SK-N-SH (cell line): ENCODE data around the gene ZNF827. TPM values are rescaled to one million over a fixed set of nuclear protein-coding genes. Genes with fewer than 3 reads are reported as not detected.

Source experiments
- CTCF ChIA-PET: fragments of 300-600, 350-600 bp; formaldehyde crosslinking; extraction: SDS; loops from one replicate; lab custom pipeline; 2021; lab: Yijun Ruan, JAX
- POLR2A ChIA-PET: fragments of 350-600 bp; sonication (Branson Sonifier 250); formaldehyde crosslinking; extraction: SDS; loops from one replicate; lab custom pipeline; 2020; ENCODE audit warnings: antibody characterized with exemption, inconsistent platforms; lab: Yijun Ruan, JAX
- DNase-seq: peaks from one replicate; pipeline ENCODE4 v3.0.0; 2012
- H2AFZ ChIP-seq: fragments of 200-600 bp; sonication (generic); 2 replicates; pipeline ENCODE4 v1.8.1; 2016; ENCODE audit warnings: antibody characterized with exemption, mild to moderate bottlenecking, low read depth
- H3F3A ChIP-seq: fragments of 200-600 bp; sonication (generic); replicated peaks from 2 replicates; pipeline ENCODE3; 2016; ENCODE audit warnings: antibody characterized with exemption, mild to moderate bottlenecking; ENCODE audit not compliant: insufficient read depth
- H3K27ac ChIP-seq, 2 experiments: fragments of 200-500 bp in 1 of 2; fragments of 200-600 bp in 1 of 2; sonication (Bioruptor generic) in 1 of 2; sonication (generic), shearing (Covaris generic) in 1 of 2; 2 replicates each; pipeline versions ENCODE4 v1.5.1 to v1.6.1; 2014 to 2016; ENCODE audit warnings: low read depth in 2 of 2, inconsistent platforms in 1 of 2, low read length in 1 of 2, mild to moderate bottlenecking in 1 of 2, mixed read lengths in 1 of 2
- H3K27me3 ChIP-seq: fragments of 200-600 bp; sonication (generic), shearing (Covaris generic); 2 replicates; pipeline ENCODE4 v1.6.1; 2016; ENCODE audit warnings: mixed run types; ENCODE audit not compliant: insufficient read depth
- H3K36me3 ChIP-seq, 2 experiments: fragments of 200-500 bp in 1 of 2; fragments of 200-600 bp in 1 of 2; sonication (Bioruptor generic) in 1 of 2; sonication (generic) in 1 of 2; replicated peaks in 1 of 2; 2 replicates each; pipeline versions ENCODE3 to v1.5.1; 2014 to 2016; ENCODE audit warnings: low read length in 1 of 2, mild to moderate bottlenecking in 1 of 2; ENCODE audit not compliant: insufficient read depth in 2 of 2, control insufficient read depth in 1 of 2
- H3K4me1 ChIP-seq, 2 experiments: fragments of 200-500 bp in 1 of 2; fragments of 200-600 bp in 1 of 2; sonication (Bioruptor generic) in 1 of 2; sonication (generic), shearing (Covaris generic) in 1 of 2; 2 replicates each; pipeline versions ENCODE4 v1.5.1 to v1.6.1; 2014 to 2016; ENCODE audit warnings: low read depth in 1 of 2, low read length in 1 of 2, mixed run types in 1 of 2; ENCODE audit not compliant: insufficient read depth in 2 of 2, control insufficient read depth in 1 of 2
- H3K4me2 ChIP-seq: fragments of 200-600 bp; sonication (generic), shearing (Covaris generic); 2 replicates; pipeline ENCODE4 v1.6.1; 2017; ENCODE audit warnings: mixed run types
- H3K4me3 ChIP-seq, 2 experiments: fragments of 200-500 bp in 1 of 2; fragments of 200-600 bp in 1 of 2; sonication (Bioruptor generic) in 1 of 2; sonication (generic), shearing (Covaris generic) in 1 of 2; 2 replicates each; pipeline versions ENCODE4 v1.5.1 to v1.8.1; 2014 to 2016; ENCODE audit warnings: low read depth in 2 of 2, inconsistent platforms in 1 of 2, low read length in 1 of 2, mild to moderate bottlenecking in 1 of 2, mixed read lengths in 1 of 2, moderate library complexity in 1 of 2
- H3K79me2 ChIP-seq: fragments of 200-600 bp; sonication (generic); 2 replicates; pipeline ENCODE4 v1.8.1; 2017; ENCODE audit warnings: mild to moderate bottlenecking; ENCODE audit not compliant: insufficient read depth
- H3K9ac ChIP-seq: fragments of 200-600 bp; sonication (generic); 2 replicates; pipeline ENCODE4 v1.6.1; 2017; ENCODE audit warnings: mixed run types
- H3K9me2 ChIP-seq: fragments of 200-600 bp; sonication (generic); 2 replicates; pipeline ENCODE4 v1.6.1; 2017; ENCODE audit warnings: mixed run types
- H3K9me3 ChIP-seq: fragments of 200-600 bp; sonication (generic); 2 replicates; pipeline ENCODE4 v1.6.1; 2017; ENCODE audit warnings: mixed run types, mild to moderate bottlenecking, moderate library complexity
- H4K20me1 ChIP-seq: fragments of 200-600 bp; sonication (generic); 2 replicates; pipeline ENCODE4 v1.6.1; 2017; ENCODE audit warnings: mild to moderate bottlenecking, mixed run types; ENCODE audit not compliant: insufficient read depth
- EP300 ChIP-seq, 2 experiments: IDR thresholded peaks; 2 replicates each; pipeline versions ENCODE4 v1.4.0 to v1.6.1; 2012; ENCODE audit warnings: borderline replicate concordance in 1 of 2, low read depth in 1 of 2, low read length in 1 of 2
- FOXJ3 ChIP-seq: sonication (generic); formaldehyde crosslinking; IDR thresholded peaks from 2 replicates; pipeline ENCODE4 v1.5.1; 2020; ENCODE audit warnings: mild to moderate bottlenecking, missing genetic modification reagents
- MXI1 ChIP-seq: IDR thresholded peaks from 2 replicates; pipeline ENCODE4 v1.6.1; 2012; ENCODE audit warnings: mild to moderate bottlenecking, low read depth, low read length, improper control_type of control experiment
- SIN3A ChIP-seq: IDR thresholded peaks from 2 replicates; pipeline ENCODE4 v1.6.1; 2012; ENCODE audit warnings: low read depth, mild to moderate bottlenecking, low read length, moderate library complexity, borderline replicate concordance
- WGBS: methylation state at CpG from one replicate; pipeline ENCODE4 v1.1.6; 2017; ENCODE audit warnings: low lambda C conversion rate; 5-methylcytosine and 5-hydroxymethylcytosine counted together
- polyA plus RNA-seq, 3 experiments: library from polyadenylated mRNA; depleted of rRNA; stranded (reverse); fragments of >200 nt; gene quantifications; 2 replicates each; pipeline ENCODE4 v1.2.3, GENCODE V29; 2012
- TF ChIP-seq, protein P1 (sequence below): IDR thresholded peaks from 2 replicates; pipeline ENCODE4 v1.6.1; 2012; ENCODE audit warnings: mild to moderate bottlenecking, low read depth, low read length, moderate library complexity
- TF ChIP-seq, protein P2 (sequence below): IDR thresholded peaks from 2 replicates; pipeline ENCODE4 v1.4.0; 2012; ENCODE audit warnings: low read depth, borderline replicate concordance

ZNF827 gene
- polyA plus RNA-seq, 1 of the 3 experiments (the other 2 are of a cell fraction), result 23.2 TPM

DNA sequence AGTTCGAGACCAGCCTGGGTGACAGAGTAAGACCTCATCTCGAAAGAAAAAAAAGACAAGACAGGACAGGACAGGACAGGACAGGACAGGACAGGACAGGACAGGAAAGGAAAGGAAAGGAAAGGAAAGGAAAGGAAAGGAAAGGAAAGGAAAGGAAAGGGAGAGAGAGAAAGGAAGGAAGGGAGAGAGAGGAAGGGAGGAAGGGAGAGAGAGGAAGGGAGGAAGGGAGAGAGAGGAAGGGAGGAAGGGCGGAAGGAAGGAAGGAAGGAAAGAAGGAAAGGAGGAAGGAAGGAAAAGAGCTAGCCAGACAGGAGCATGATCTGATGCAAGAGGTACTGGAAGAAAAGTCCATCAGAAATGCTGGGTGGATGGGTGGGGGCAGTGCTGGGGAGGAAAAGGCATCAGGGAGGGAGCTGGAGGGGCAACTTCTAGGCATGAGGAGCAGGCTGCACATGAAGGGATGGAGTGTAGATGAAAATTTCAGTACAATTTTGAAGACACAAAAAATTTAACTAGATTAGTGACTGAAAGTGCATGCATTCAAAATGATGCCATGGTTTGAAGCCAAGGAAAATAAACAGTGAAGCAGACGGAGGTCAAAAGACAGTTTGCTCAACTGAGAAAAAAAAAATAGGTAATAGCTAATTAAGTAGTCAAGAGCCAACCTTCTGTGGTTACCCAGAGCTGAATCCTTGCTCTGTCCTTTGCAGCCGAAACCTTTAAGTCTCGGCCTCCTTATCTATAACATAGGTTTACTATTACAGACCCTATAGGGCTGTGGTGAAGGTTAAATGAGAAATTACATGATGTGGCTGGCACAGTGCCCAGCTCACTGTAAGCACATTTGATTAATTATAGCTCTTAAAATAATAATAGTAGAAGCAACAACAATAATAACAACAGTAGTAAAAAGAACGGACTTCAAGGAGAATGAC is 59.9 kb downstream of the ZNF827 start (continued):
- no peak for TF ChIP-seq SIN3A
- TF ChIP-seq, all 33 proteins: peak for 0

GRCh38 chr4:145876531-145877180 is 62.0 kb downstream of the ZNF827 start:
- POLR2A ChIA-PET, result no interaction called here
- peaks cover 23% of the 10 kb centered on the region; the same call in 1 of the 2 replicates for H3K79me2 ChIP-seq

More at GRCh38 chr4:145876531-145877180, 62.0 kb downstream of the ZNF827 start:
- no peak for TF ChIP-seq SIN3A
- TF ChIP-seq, protein P1, sequence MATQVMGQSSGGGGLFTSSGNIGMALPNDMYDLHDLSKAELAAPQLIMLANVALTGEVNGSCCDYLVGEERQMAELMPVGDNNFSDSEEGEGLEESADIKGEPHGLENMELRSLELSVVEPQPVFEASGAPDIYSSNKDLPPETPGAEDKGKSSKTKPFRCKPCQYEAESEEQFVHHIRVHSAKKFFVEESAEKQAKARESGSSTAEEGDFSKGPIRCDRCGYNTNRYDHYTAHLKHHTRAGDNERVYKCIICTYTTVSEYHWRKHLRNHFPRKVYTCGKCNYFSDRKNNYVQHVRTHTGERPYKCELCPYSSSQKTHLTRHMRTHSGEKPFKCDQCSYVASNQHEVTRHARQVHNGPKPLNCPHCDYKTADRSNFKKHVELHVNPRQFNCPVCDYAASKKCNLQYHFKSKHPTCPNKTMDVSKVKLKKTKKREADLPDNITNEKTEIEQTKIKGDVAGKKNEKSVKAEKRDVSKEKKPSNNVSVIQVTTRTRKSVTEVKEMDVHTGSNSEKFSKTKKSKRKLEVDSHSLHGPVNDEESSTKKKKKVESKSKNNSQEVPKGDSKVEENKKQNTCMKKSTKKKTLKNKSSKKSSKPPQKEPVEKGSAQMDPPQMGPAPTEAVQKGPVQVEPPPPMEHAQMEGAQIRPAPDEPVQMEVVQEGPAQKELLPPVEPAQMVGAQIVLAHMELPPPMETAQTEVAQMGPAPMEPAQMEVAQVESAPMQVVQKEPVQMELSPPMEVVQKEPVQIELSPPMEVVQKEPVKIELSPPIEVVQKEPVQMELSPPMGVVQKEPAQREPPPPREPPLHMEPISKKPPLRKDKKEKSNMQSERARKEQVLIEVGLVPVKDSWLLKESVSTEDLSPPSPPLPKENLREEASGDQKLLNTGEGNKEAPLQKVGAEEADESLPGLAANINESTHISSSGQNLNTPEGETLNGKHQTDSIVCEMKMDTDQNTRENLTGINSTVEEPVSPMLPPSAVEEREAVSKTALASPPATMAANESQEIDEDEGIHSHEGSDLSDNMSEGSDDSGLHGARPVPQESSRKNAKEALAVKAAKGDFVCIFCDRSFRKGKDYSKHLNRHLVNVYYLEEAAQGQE, result no peak
- TF ChIP-seq FOXJ3 (CRISPR knock-in tag), result no peak
- TF ChIP-seq EP300 (IDR thresholded peaks at IDR 0.05; ENCODE audit: borderline replicate concordance in 1 of 2, low read depth in 1 of 2, low read length in 1 of 2), result no peak
- TF ChIP-seq, protein P2, sequence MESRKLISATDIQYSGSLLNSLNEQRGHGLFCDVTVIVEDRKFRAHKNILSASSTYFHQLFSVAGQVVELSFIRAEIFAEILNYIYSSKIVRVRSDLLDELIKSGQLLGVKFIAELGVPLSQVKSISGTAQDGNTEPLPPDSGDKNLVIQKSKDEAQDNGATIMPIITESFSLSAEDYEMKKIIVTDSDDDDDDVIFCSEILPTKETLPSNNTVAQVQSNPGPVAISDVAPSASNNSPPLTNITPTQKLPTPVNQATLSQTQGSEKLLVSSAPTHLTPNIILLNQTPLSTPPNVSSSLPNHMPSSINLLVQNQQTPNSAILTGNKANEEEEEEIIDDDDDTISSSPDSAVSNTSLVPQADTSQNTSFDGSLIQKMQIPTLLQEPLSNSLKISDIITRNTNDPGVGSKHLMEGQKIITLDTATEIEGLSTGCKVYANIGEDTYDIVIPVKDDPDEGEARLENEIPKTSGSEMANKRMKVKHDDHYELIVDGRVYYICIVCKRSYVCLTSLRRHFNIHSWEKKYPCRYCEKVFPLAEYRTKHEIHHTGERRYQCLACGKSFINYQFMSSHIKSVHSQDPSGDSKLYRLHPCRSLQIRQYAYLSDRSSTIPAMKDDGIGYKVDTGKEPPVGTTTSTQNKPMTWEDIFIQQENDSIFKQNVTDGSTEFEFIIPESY, result no peak
- TF ChIP-seq MXI1, result no peak
- Histone ChIP-seq H2AFZ (no peak overlapping the region), H3K27ac (no peak overlapping the region), H3K4me1 (peaks cover 5% of the 10 kb centered on the region in 2 experiments; a peak in 3 of 4 replicates), H3K4me2 (no peak overlapping the region), H3K36me3 (peaks cover 27 to 31% of the 10 kb centered on the region in 2 experiments), H3F3A (no peaks in the 10 kb centered on the region), H3K4me3 (no peak overlapping the region), H3K27me3 (no peaks in the 10 kb centered on the region), H3K9me2 (no peaks in the 10 kb centered on the region), H3K9me3 (no peaks in the 10 kb centered on the region), H4K20me1 (no peaks in the 10 kb centered on the region), H3K9ac (no peak overlapping the region)
- 90% methylated on average over 2 of the region's 2 CpGs for WGBS
- CTCF ChIA-PET, result interaction anchor here (0.7 kb wide), 1 partner anchor 17 kb away, joined by 4 read pairs; no protein-coding TSS in a partner anchor
- DNase-seq, result no peak
